Panc1 (cell line): ENCODE results near the gene SAMD4B. TPM values are rescaled to one million over a fixed set of nuclear protein-coding genes. Genes with fewer than 3 reads are reported as not detected.

Experiments used
- ATAC-seq: fragments of 200-7000 bp; cut with Tn5 transposase; 2 replicates; pipeline ENCODE4 v1.9.1; 2020; ENCODE audit warnings: mild to moderate bottlenecking, moderate library complexity
- BruUV-seq: library from RNA; stranded (reverse); fragments of 400-500 nt; replicated peaks from 2 replicates; lab custom pipeline; 2021; lab: Mats Ljungman, UMichigan
- CTCF ChIA-PET: fragments of 300-600 bp; sonication (Branson Sonifier 250); formaldehyde crosslinking; loops from one replicate; lab custom pipeline; 2022; ENCODE audit warnings: antibody characterized with exemption; lab: Charles Lee
- POLR2A ChIA-PET: fragments of 300-600 bp; sonication (Branson Sonifier 250); formaldehyde crosslinking; loops from one replicate; lab custom pipeline; 2022; ENCODE audit warnings: antibody characterized with exemption; lab: Charles Lee
- DNase-seq: peaks from one replicate; pipeline ENCODE4 v3.0.0-alpha.2; 2010; ENCODE audit warnings: low read depth, low spot score
- H3K27ac ChIP-seq: 2 replicates; pipeline ENCODE4 v1.5.1; 2011; ENCODE audit warnings: mild to moderate bottlenecking, low read length, inconsistent platforms
- H3K27me3 ChIP-seq: fragments of 200-500 bp; sonication (Bioruptor generic); 2 replicates; pipeline ENCODE4 v1.6.0; 2014; ENCODE audit warnings: low read length, inconsistent platforms; ENCODE audit not compliant: control insufficient read depth, insufficient read depth
- H3K36me3 ChIP-seq: fragments of 200-500 bp; sonication (Bioruptor generic); 2 replicates; pipeline ENCODE4 v1.5.1; 2014; ENCODE audit warnings: inconsistent platforms, mild to moderate bottlenecking, low read length, moderate library complexity; ENCODE audit not compliant: control insufficient read depth, insufficient read depth
- H3K4me1 ChIP-seq: 2 replicates; pipeline ENCODE4 v1.5.1; 2011; ENCODE audit warnings: inconsistent platforms, mild to moderate bottlenecking, low read length, moderate library complexity; ENCODE audit not compliant: control insufficient read depth, insufficient read depth
- H3K4me3 ChIP-seq, 2 experiments: 2 replicates each; pipeline ENCODE4 v1.5.1; 2011 to 2012; ENCODE audit warnings: low read depth in 2 of 2, low read length in 2 of 2, mild to moderate bottlenecking in 2 of 2, inconsistent platforms in 1 of 2, moderate library complexity in 1 of 2
- H3K9me3 ChIP-seq: fragments of 200-500 bp; sonication (Bioruptor generic); 2 replicates; pipeline ENCODE4 v1.5.1; 2014; ENCODE audit warnings: low read depth, mild to moderate bottlenecking, inconsistent platforms, low read length, moderate library complexity; ENCODE audit not compliant: control insufficient read depth, insufficient read depth
- POLR2AphosphoS5 ChIP-seq: IDR thresholded peaks from 2 replicates; pipeline ENCODE4 v1.6.1; 2012; ENCODE audit warnings: mild to moderate bottlenecking, low read depth, low read length, moderate library complexity
- SIN3A ChIP-seq: IDR thresholded peaks from 2 replicates; pipeline ENCODE4 v1.6.1; 2012; ENCODE audit warnings: low read depth, mild to moderate bottlenecking, low read length, moderate library complexity, borderline replicate concordance; ENCODE audit not compliant: insufficient read depth
- TCF7L2 ChIP-seq: IDR thresholded peaks from 2 replicates; pipeline ENCODE4 v1.6.1; 2011; ENCODE audit warnings: mild to moderate bottlenecking, low read depth, low read length, inconsistent platforms
- in situ Hi-C: cut with HindIII; loops from 2 replicates; pipeline ENCODE4 v1.10.0; 2016; ENCODE audit warnings: low sequenced_read_pairs, low pct_unique_long_range_greater_than_20kb
- intact Hi-C: fragments of 100-400 bp; cut with micrococcal nuclease; formaldehyde crosslinking; loops from one replicate; pipeline ENCODE4 v1.10.0; 2022; ENCODE audit not compliant: unreplicated experiment
- total RNA-seq: library from RNA; stranded (reverse); gene quantifications from one replicate; pipeline ENCODE4 v1.2.1, GENCODE V29; 2021; ENCODE audit not compliant: unreplicated experiment
- TF ChIP-seq, protein P1 (sequence below): fragments of 450-650 bp; IDR thresholded peaks from 2 replicates; pipeline ENCODE4 v1.5.1; 2017; ENCODE audit warnings: mild to moderate bottlenecking
- TF ChIP-seq, protein P2 (sequence below), 2 experiments: IDR thresholded peaks; 2 replicates each; pipeline ENCODE4 v1.6.1; 2011 to 2012; ENCODE audit warnings: low read depth in 2 of 2, control low read depth in 1 of 2, low read length in 1 of 2, mild to moderate bottlenecking in 1 of 2, moderate library complexity in 1 of 2; ENCODE audit not compliant: insufficient read depth in 1 of 2

Gene SAMD4B
- total RNA-seq, 1 experiment from 2014 or later: 1,339 TPM

DNA sequence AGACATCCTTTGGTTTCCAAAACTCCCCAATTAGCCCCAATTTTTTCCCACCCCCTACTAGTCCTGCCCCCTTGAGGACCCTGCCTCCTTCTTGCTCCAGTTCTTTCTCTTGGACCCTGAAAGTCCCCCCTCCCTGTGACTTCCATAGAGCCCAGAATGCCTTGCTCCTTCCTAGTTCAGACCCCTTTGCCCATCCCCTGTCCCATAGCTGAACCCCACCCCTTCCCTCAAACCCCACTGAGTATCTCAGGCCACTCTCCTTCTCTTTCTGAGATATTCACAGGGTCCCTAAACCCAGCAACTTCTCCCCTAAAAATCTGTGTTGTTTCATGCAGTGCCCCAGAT is 20.4 kb upstream of the SAMD4B start:
- ChIA-PET CTCF (interaction anchor here (0.7 to 2.2 kb wide), 5 partner anchors 11 to 471 kb away, joined by 3 to 10 read pairs (median 4); no protein-coding TSS in a partner anchor), POLR2A (interaction anchor here (0.7 to 1.6 kb wide), 3 partner anchors 21 to 211 kb away, joined by 3 to 8 read pairs (median 5); partner anchors contain the start of gene SAMD4B)
- in situ Hi-C loops: no loop called here

DNA sequence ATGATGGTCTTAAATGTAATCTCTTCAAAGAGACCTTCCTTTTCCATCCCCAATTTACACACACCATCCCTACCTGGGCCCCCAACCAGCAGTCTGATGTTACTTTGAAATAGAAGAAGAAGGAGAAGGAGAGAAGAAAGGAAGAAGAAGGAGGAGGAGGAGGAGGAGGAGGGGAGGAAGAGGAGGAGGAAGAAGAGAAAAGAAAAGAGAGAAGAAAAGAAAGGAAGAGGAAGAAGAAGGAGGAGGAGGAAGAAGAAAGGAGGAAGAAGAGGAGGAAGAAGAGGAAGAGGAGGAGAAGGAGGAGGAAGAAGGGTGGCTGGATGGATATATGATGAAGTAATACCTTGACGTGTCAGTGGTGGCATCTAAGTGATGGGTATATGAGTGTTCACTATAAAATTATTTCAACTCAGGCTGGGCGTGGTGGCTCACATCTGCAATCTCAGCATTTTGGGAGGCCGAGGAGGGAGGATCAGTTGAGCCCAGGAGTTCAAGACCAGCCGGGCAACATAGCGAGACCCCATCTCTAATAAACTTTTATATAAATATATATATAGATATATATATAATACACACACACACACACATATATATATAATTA is 17.9 kb upstream of the SAMD4B start:
- in situ Hi-C loops: no loop called here
- H3K4me3 ChIP-seq: no peak overlapping the region
- H3K27ac ChIP-seq: no peak overlapping the region
- BruUV-seq: no TSS peak
- H3K36me3 ChIP-seq: no peaks in the 10 kb centered on the region
- ChIA-PET CTCF (interaction anchor here (0.5 to 2.0 kb wide), 6 partner anchors 12 to 73 kb away, joined by 3 to 25 read pairs (median 8); partner anchors contain the start of gene IFNL1), POLR2A (interaction anchor here (0.5 kb wide), 1 partner anchor 27 kb away, joined by 11 read pairs; no protein-coding TSS in a partner anchor)
- no peak for ATAC-seq
- no peak for TF ChIP-seq TCF7L2
- TF ChIP-seq SIN3A: no peak
- TF ChIP-seq POLR2AphosphoS5: no peak
- TF ChIP-seq, protein P1, sequence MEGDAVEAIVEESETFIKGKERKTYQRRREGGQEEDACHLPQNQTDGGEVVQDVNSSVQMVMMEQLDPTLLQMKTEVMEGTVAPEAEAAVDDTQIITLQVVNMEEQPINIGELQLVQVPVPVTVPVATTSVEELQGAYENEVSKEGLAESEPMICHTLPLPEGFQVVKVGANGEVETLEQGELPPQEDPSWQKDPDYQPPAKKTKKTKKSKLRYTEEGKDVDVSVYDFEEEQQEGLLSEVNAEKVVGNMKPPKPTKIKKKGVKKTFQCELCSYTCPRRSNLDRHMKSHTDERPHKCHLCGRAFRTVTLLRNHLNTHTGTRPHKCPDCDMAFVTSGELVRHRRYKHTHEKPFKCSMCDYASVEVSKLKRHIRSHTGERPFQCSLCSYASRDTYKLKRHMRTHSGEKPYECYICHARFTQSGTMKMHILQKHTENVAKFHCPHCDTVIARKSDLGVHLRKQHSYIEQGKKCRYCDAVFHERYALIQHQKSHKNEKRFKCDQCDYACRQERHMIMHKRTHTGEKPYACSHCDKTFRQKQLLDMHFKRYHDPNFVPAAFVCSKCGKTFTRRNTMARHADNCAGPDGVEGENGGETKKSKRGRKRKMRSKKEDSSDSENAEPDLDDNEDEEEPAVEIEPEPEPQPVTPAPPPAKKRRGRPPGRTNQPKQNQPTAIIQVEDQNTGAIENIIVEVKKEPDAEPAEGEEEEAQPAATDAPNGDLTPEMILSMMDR: no peak
- intact Hi-C loops: no loop called here
- peaks cover 6% of the 10 kb centered on the region for H3K27me3 ChIP-seq
- no peaks in the 10 kb centered on the region for H3K9me3 ChIP-seq
- peaks cover 7% of the 10 kb centered on the region for H3K4me1 ChIP-seq
- no peak for DNase-seq

More for the DNA sequence above, 20.4 kb upstream of the SAMD4B start:
- Histone ChIP-seq H3K4me3 (no peak overlapping the region), H3K4me1 (peaks cover 4% of the 10 kb centered on the region), H3K27ac (no peak overlapping the region), H3K9me3 (no peaks in the 10 kb centered on the region), H3K36me3 (no peaks in the 10 kb centered on the region), H3K27me3 (peaks cover 6% of the 10 kb centered on the region)
- DNase-seq (no peak), ATAC-seq (no peak)
- no TSS peak for BruUV-seq
- TF ChIP-seq TCF7L2 (no peak), SIN3A (no peak), POLR2AphosphoS5 (no peak)
- TF ChIP-seq, protein P2, sequence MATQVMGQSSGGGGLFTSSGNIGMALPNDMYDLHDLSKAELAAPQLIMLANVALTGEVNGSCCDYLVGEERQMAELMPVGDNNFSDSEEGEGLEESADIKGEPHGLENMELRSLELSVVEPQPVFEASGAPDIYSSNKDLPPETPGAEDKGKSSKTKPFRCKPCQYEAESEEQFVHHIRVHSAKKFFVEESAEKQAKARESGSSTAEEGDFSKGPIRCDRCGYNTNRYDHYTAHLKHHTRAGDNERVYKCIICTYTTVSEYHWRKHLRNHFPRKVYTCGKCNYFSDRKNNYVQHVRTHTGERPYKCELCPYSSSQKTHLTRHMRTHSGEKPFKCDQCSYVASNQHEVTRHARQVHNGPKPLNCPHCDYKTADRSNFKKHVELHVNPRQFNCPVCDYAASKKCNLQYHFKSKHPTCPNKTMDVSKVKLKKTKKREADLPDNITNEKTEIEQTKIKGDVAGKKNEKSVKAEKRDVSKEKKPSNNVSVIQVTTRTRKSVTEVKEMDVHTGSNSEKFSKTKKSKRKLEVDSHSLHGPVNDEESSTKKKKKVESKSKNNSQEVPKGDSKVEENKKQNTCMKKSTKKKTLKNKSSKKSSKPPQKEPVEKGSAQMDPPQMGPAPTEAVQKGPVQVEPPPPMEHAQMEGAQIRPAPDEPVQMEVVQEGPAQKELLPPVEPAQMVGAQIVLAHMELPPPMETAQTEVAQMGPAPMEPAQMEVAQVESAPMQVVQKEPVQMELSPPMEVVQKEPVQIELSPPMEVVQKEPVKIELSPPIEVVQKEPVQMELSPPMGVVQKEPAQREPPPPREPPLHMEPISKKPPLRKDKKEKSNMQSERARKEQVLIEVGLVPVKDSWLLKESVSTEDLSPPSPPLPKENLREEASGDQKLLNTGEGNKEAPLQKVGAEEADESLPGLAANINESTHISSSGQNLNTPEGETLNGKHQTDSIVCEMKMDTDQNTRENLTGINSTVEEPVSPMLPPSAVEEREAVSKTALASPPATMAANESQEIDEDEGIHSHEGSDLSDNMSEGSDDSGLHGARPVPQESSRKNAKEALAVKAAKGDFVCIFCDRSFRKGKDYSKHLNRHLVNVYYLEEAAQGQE (IDR thresholded peaks at IDR 0.05; ENCODE audit: insufficient read depth in 1 of 2, low read depth in 2 of 2, low read length in 1 of 2): no peak
- TF ChIP-seq, protein P1: no peak
- intact Hi-C loops: no loop called here
